IPS-NIHi11 (cell line): ENCODE results near the gene POMP.

ENCODE experiments used
- DNase-seq: peaks from one replicate; pipeline ENCODE4 v3.0.0; 2012; ENCODE audit warnings: mixed read lengths, low spot score

The POMP gene, protein sequence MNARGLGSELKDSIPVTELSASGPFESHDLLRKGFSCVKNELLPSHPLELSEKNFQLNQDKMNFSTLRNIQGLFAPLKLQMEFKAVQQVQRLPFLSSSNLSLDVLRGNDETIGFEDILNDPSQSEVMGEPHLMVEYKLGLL

DNA sequence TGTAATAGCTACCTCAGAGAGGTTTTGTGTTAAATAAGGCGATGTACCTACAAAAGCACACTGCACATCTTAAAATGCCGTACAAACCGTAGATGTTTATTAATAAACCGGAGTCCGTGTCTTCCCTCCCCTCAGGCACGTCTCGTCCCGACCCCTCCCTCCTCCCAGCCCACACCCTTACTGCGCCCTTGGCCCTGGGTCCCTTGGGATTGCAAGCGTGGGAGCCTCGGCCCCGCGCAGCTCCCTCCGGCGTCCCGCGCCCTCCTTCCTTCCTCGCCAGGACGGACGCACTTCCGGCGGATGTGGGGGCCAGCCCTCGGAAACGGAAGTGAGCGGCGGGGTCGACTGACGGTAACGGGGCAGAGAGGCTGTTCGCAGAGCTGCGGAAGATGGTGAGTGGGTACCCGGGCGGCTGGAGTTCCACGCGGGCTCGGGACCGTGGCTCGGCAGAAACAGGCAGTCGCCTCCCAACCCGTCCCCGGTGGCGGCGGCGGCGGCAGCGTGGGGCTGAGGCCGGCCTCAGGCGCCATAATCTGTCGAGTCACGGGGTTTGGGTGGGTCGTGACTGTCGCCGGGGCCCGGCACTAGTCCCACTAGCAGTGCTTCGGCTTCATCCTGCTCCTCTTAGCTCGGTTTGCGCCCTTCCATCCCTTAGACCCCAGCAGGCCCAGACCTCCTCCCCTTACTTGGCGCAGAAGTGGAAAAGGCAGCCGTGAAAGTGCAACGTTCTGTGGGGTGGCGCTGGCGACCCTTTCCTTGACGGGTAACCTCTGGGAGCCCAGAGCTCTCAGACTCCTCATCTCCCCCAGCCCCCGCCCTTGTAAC lies at the start of gene POMP:
Gene POMP (plus strand): TSS at position 335 of the 825 bp plus-strand sequence. CDS start 55 bp downstream, at position 390.
- DNase-seq, result peak; percentile 93

DNA sequence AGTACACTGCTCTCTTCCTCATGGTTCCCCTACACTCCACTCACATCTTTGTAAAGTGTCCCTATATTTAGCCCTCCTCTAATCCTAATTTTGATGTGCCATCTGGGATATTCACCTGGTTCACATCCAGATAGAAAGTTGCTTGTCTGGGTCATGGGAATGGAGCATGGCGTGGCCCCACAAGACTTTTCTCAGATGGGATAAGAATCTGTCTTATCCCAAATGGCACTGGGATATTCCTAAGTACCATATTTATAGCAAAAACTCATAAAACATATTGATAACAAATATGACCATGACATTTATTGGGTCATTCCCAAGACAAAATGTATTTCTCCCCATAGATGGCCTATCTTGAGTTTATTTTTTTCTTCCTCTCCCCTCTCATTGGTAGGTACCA lies 49.5 kb upstream of the POMP start:
- no peak for DNase-seq

- no peak for DNase-seq
Observed at GRCh38 chr13:28609926-28610325, 49.0 kb upstream of the POMP start.

DNA sequence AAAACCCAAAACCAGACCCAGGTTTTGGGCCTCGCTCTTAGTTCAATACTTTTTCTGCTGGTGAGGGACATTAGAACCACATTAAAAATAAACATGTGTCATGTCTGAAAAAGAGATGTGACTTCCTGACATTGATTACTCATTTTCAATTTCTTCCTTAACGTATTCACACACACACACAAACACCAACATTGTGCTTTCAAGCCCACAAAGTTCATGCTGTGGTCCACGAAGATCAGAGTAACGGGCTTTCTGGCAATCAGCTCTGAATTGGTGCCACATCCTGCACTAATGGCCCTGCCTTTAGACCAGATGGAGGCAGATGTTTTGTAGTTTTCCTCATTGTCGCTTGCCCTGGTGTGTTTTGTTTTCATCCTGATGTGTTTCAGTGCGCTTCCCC lies 47.9 kb upstream of the POMP start:
- DNase-seq, result no peak

DNA sequence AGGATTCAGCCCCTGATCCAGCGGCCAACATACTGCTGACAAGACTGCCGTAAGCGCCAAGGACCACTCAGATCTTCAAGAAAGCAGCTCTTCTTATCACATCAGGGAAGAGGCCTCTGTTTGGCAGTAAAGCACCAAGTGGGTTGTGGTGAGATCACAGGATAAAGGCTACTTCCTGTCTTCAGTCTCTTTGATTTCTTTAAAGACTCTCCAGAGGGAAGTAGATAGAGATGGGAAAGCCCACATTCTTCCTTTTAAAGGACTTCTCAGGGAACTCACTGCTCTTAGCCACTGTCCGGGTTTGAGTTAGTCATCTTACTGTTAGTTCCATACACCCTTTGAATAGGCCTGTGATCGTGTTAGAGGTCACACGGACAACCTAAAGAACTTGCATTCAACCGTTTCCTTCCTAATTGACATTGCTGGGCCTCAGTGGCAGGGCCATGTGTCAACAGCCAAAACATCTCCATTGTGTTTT lies 47.2 kb upstream of the POMP start:
- DNase-seq, result no peak

- DNase-seq, result no peak
Observed at GRCh38 chr13:28613562-28613961, 45.4 kb upstream of the POMP start.

GRCh38 chr13:28615916-28616446 lies 42.9 kb upstream of the POMP start:
- DNase-seq, result no peak

GRCh38 chr13:28618230-28618994 lies 40.5 kb upstream of the POMP start:
- DNase-seq, result no peak

DNA sequence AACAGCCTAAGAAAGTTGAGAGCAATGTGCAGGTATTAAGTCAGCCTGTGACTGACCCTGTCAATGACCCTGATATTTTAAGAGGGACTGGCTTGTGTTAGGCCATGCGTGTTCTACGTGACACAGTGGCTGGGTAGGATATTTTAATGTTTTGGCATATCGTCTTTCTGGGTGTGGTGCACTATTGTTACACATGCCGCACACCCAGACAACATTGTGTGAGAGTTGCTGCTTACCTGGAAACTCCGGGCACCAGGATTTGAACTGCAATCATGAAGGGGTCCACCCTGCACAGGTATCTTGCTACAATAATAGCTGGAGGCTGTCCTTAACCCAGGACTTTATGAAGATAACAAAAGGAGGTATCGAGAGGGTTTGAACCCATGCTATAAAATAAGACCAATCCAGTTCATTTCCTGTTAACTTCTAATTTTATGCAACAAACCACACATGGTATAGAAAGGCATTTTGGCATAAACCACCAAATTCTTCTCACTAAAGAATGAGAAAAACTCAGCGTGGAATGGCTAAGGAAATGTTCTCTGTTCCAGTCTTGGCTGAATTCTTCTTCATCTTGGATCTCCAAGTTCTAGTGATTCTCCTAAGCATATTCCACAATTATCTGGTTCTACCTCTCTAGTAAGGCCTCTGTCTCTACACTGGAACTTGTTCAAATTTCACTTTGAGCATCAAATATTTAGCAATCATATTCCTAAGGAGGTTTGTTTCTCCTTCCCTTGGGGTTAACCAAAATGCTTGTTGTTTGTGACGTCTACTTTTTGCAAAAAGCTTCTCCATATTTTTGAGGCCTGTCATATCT lies 38.7 kb upstream of the POMP start:
- no peak for DNase-seq

DNA sequence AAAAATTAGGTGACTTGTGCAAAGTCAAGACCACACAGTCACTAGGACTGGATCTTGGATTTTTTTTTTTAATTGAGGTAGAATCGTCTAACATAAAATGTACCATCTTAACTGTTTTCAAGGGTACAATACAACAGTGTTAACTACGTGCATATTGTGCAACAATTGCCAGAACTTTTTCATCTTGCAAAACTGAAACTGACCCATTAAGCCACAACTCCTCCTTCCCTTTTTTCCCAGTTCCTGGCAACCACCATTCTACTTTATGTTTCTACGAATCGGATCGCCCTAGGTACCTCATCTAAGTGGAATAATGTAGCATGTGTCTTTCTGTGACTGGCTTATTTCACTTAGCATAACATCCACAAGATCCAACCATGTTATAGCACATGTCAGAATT lies 37.5 kb upstream of the POMP start:
- DNase-seq, result no peak

GRCh38 chr13:28622286-28622685 lies 36.6 kb upstream of the POMP start:
- DNase-seq, result no peak

- no peak for DNase-seq
Observed at GRCh38 chr13:28623782-28624706, 34.9 kb upstream of the POMP start.

DNA sequence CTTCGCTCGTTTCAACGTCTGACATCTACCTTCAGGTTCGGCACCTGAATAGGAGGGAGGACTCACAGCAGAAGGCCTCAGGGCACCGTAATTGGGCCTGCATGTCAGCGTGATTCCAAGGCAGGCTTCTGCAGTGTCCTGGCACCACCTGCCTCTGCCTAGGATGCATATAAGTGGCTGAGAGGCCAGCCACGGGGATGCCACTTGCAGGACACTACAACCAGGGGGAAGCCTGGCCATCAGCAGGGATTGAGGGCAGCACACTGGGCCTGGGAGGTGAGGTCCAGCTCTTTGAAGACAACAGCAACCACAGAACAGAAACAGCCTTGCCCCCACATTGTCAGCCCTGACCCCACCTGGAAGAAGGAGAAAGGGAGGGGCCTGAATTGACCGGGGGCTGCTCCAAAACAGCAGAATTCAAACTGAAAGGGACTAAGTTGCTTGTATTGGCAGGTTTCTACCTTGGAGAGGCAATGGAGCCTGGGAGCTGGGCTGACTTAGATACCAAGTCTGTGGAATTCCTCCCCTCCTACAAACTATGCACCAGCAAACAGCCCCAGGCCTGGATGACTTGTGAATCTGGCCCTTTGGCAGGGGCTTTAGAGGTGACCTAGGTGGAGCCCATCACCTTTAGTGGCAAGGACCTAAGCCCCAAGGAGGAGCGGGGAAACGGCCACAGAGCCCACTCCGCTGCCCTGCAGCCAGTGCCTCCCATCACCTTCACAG lies 34.1 kb upstream of the POMP start:
- DNase-seq, result no peak

DNA sequence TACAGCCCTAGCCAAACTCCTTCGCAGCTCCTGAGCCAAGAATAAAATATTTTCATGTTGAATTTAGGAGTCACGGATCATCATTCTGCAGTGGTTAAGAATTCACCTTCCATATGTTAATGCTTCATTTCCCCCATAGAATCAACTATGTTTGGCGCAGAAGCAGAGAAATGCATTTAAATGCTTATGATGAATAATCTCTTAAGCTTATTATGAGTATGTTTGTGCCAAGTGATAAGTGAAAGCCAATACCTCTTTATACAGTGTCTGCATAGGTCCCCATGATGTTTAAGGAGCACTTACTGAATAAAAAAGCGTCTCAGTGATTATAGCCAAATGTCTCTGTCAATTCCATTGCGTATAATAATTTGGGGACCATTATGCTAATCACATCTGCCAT lies 32.7 kb upstream of the POMP start:
- no peak for DNase-seq

DNA sequence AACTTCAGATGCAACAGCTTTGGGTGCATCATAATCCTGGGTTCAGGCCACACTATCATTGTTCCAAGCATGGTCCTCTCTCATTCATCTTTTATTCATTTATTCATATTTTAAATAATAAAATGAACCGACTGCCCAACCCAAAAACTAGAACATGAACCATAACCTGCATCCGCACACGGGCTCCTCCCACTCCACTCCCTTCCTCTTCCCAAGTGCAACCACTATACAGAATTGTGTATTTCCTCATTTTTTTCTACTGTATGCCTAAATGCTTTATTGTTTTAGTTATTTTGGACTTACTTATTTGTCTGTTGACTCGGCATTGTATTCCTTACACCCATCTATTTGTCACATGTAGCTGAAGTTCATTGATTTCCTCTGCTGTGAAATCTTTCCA lies 30.7 kb upstream of the POMP start:
- DNase-seq, result no peak

- DNase-seq, result no peak
Observed at GRCh38 chr13:28630869-28631268, 28.1 kb upstream of the POMP start.

DNA sequence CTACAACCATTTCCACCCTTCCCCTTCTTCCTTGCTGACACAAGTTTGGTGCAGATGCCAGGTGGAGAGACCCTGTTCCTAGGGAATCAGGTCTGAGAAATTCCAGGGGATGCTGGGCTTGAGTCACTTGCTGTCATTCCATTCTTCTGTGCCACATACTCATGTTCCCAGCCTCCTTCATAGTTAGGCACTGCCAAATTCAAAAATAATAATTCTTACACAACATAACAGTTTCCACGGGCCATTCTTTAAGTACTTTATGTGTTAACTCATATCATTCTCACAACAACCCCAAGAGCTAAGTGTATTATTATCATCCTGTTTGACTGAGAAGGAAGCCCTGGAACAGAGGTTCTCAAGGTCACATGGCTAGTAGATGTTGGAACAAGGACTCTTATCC lies 27.1 kb upstream of the POMP start:
- no peak for DNase-seq

GRCh38 chr13:28636069-28636468 lies 22.9 kb upstream of the POMP start:
- DNase-seq, result no peak

DNA sequence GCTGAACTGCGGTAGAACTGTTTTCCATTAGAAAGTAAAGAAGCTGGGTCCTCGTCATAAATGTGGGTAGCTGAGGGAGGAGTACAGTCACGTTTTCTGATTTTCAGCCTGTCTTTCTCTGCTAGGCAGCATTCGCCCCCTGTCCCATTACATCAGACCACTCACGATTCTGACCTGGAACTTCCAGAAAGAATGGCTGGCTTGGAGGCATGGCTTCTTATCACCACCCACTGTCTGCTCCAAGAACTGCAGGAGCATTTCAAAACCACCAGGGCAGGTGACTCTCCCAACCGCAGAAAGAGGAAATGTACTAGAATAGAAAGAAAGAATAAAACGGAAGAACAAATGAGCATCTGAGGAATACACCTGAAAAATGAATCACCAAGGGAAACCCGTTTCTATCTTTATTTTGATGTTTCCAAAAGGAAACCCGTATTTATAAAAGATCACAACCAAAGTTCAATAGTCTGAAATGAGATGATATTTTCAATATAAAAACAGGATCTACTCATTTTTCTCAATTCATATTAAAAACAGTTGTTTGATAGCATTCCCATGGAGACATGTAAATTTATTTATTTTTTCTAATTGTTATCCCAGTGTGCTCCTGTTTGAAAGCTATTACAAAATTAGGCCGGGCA lies 22.1 kb upstream of the POMP start:
- DNase-seq, result peak; percentile 71
